HFF-Myc (cell line): ENCODE measurements around the gene LRRC66.

Source experiments
- DNase-seq: peaks from one replicate; pipeline ENCODE4 v3.0.0-alpha.2; 2011; ENCODE audit warnings: low read depth; ENCODE audit errors: extremely low read depth
- H3K4me3 ChIP-seq: replicated peaks from 2 replicates; pipeline ENCODE4 v1.5.1; 2011; ENCODE audit warnings: low read depth, mild to moderate bottlenecking, control low read depth, low read length
- CTCF ChIP-seq: IDR thresholded peaks from 2 replicates; pipeline ENCODE4 v1.5.1; 2012; ENCODE audit warnings: mild to moderate bottlenecking, low read depth, low read length, control low read depth; ENCODE audit errors: missing control alignments

Gene LRRC66

GRCh38 chr4:52051615-52052474, 31.7 kb upstream of the LRRC66 start:
- no peak for TF ChIP-seq CTCF
- H3K4me3 ChIP-seq: peak overlapping the region; percentile 67
- DNase-seq: peak; percentile 73

GRCh38 chr4:52051213-52051614, 31.1 kb upstream of the LRRC66 start, which contains the start of gene SPATA18:
TSS of gene SPATA18 (plus strand) at chr4:52051304. CDS start at chr4:52051705, 401 bp downstream.
- TF ChIP-seq CTCF: no peak
- DNase-seq: no peak

GRCh38 chr4:52049266-52049665, 29.1 kb upstream of the LRRC66 start:
- no peak for DNase-seq
- no peak overlapping the region for H3K4me3 ChIP-seq
- no peak for TF ChIP-seq CTCF

More at GRCh38 chr4:52051213-52051614, 31.1 kb upstream of the LRRC66 start, which contains the start of gene SPATA18:
- H3K4me3 ChIP-seq: peak within 1 kb of the TSS; percentile 67

DNA sequence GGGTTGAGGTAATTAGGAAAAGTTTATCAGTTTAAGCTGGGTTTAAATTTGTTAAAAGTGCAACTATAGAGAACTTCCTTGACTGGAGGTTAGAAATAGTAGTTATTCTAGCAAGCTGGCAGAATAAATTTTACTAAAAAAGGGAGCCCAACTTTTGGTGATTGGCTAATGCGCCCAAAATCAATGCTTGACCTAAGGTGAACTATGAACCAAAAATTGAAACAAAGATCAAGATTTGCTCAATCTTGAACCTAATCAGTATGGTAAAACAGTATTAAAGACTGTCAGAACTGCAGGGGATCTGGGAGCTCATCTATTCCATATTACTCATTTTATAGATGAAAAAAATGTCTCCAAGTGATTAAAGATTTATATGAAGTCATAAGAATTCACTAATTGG, 24.9 kb upstream of the LRRC66 start:
- H3K4me3 ChIP-seq: no peak overlapping the region
- no peak for TF ChIP-seq CTCF
- DNase-seq: no peak

- H3K4me3 ChIP-seq: peak within 1 kb of the TSS; percentile 68
- no peak for DNase-seq
- TF ChIP-seq CTCF: no peak
These were observed 18.1 kb upstream of the LRRC66 start, which contains the start of gene SGCB for GRCh38 chr4:52038103-52038912. TSS of gene SGCB (minus strand) at chr4:52038299. CDS start at chr4:52038259, 40 bp downstream.

DNA sequence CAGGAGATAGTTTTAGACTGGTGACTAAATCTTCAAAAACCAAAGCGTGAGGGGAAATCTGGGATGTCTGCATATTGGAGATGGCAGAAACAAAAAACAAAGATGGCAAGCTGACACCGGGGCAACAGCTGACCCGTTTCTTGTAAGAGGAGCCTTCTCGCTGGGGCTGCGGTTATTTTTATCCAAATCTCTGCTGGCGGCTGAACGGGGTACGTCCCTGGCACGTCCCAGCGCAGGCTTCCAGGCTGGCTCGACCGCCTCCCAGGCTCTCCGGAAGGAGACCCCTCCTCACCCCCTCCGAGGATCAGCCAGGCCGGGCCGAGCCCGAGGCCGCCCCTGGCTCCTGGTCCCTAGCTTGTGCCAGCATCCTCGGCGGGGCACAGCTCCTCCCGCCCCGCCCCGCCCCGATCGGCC, 17.5 kb upstream of the LRRC66 start:
- no peak for DNase-seq
- TF ChIP-seq CTCF: no peak
- peak overlapping the region; percentile 68 for H3K4me3 ChIP-seq
